Jurkat, Clone E6-1 (cell line): ENCODE measurements around the gene PAEP.

Experiments
- DNase-seq: peaks from one replicate; pipeline ENCODE4 v3.0.0-alpha.2; 2011; ENCODE audit warnings: low read depth, low spot score
- H3K4me3 ChIP-seq: 2 replicates; pipeline ENCODE4 v1.5.1; 2011; ENCODE audit warnings: mild to moderate bottlenecking, low read length, control low read depth, moderate library complexity

The PAEP gene

DNA sequence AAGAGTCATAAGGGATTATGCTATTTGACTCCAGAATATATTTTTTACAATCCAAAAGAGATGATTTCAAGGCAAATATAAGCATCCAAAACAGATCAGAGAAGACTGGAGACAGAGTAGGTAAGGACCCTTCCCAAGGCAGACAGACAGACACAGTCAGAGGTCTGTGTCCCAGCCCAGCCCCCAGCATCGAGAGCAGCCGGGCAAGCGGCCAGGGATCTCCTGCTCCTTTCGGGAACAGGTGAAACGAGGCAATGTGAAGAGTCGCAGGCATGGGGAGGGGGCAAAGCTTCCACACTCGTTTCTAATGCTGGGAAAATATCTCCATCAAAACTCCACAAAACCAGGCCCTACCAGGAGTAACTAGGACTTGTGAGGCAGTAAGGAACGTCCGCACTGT lies 5.8 kb downstream of the PAEP start:
- no peak for DNase-seq
- no peak overlapping the region for H3K4me3 ChIP-seq

GRCh38 chr9:135568026-135568425 lies 6.5 kb downstream of the PAEP start:
- no peak overlapping the region for H3K4me3 ChIP-seq
- DNase-seq, result no peak

DNA sequence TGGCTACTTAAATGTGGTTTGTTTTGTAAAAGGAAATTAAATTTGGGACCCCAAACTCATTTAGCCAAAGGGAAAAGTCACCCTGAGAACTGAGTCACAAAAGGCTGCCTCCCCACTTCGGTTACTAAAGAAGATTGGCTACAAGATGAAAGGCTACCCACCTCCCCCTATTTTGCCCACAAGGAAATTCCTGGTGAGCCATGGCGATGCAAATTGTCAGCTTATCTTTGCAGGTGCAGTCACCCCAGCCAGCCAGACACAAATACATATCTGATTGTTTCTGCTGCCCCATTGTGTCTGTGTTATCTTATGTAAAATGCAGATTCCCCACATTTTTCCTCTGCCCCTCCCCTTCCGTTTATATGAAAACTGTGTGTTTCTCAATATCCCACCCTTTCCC lies 8.9 kb downstream of the PAEP start:
- DNase-seq, result no peak

DNA sequence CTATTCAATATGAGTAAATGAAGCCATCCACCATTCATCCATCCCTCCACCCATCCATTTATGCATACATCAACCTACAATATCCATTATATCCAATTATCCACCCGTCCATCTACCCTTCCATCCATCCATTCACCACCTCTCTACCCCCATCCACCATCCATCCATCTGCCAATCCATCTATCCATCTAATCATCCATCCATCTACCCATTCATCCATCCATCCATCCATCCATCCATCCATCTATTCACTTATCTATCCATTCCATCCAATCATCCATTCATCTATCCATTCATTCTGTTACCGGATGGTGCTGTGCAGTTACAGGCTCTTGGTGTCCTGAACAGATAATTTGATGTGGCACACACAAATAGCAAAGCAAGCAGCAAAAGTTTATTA lies 10.7 kb downstream of the PAEP start:
- no peak for DNase-seq
- no peak overlapping the region for H3K4me3 ChIP-seq

More for the DNA sequence above, 8.9 kb downstream of the PAEP start:
- no peak overlapping the region for H3K4me3 ChIP-seq

DNA sequence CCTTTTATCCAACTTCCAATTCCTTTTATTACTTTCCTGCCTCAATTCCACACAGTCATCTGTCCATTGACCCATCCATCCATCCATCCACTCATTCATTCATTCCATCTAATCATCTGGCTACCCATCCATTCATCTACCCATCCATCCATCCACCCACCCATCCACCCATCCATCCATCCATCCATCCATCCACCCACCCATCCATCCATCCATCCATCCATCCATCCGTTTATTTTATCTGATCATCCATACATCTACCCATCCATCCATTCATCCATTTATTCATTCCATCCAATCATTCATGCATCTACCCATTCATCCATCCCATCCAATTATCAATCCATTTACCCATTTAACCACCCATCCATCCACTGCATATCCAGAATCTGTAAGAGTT lies 11.6 kb downstream of the PAEP start:
- DNase-seq, result no peak
- H3K4me3 ChIP-seq, result no peak overlapping the region

GRCh38 chr9:135574331-135574730 lies 12.8 kb downstream of the PAEP start:
- H3K4me3 ChIP-seq, result no peak overlapping the region
- no peak for DNase-seq

DNA sequence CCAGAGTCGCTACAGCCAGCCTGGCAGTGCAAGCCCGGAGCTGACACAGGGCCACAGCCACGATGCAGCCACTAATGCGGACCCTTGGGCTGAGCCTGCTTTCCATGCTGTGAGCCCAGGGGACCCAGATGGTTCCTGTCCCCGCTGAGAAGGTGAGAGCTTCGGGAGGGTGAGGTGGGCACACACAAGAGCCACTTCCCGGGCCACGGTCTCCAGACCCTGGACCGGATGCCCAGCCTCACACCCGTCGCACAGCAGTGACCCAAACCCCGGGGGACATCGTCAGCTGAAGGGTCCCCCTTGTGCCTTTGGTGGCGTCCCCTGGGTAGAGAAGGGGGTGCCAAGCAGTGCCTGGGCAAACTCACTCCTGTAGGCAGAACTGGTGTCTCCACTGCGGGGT lies 13.4 kb downstream of the PAEP start:
- no peak for DNase-seq
- no peak overlapping the region for H3K4me3 ChIP-seq

- H3K4me3 ChIP-seq, result no peak overlapping the region
- DNase-seq, result no peak
These were observed 14.6 kb downstream of the PAEP start for GRCh38 chr9:135575995-135576631.

GRCh38 chr9:135577256-135577655 lies 15.7 kb downstream of the PAEP start:
- DNase-seq, result no peak
- no peak overlapping the region for H3K4me3 ChIP-seq

GRCh38 chr9:135579356-135579755 lies 17.8 kb downstream of the PAEP start:
- no peak for DNase-seq
- no peak overlapping the region for H3K4me3 ChIP-seq

GRCh38 chr9:135579889-135580660 lies 18.5 kb downstream of the PAEP start:
- H3K4me3 ChIP-seq, result no peak overlapping the region
- DNase-seq, result no peak

- H3K4me3 ChIP-seq, result no peak overlapping the region
- no peak for DNase-seq
These were observed 19.3 kb downstream of the PAEP start for GRCh38 chr9:135580664-135581380.

DNA sequence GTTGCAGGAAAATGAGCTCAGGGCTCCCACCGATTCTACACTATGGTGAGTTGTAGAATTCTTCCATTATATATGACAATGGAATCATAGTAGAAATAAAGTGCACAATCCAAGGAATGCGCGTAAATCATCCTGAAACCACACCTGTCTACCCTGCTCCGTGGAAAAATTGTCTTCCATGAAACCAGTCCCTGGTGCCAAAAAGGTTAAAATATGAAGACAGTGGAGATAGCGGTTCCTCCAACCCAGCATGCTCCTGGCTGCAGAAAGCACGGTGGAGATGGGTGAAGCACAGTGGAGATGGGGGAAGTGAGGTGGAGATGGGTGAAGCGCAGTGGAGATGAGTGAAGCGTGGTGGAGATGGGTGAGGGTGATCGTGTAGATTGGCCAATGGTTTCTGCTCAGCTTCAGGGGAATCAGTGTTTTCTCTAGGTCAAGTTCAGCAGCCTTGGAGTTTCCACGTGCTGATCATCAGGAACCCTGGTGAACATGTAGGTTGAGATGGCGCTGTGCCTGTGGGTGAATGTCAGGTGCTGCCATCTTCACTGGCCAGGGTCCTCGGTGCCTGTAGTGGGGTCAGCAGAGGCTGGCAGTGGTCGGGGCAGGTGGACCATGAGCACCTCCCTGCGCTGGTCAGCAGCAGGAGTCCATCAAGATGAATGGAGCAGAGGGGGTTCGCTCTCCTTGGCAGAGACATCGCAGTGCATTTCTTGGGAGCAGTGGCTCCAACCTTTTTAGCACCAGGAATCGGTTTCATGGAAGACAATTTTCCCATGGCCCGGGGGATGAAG lies 20.3 kb downstream of the PAEP start:
- no peak for DNase-seq
- no peak overlapping the region for H3K4me3 ChIP-seq

DNA sequence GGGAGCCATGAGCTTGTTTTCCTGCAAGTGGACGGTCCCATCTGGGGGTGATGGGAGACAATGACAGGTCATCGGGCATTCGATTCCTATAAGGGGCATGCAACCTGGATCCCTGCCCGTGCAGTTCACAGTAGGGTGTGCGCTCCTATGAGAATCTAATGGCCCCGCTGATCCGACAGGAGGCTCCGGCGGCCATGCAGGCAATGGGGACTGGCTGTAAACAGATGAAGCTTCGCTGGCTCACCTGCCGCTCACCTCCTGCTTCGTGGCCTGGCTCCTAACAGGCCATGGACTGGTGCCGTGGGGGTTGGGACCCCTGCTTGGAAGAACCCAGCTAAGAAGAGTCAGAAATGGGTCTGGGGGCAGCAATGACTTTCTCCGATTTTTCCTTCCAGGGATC lies 21.0 kb downstream of the PAEP start:
- DNase-seq, result no peak
- no peak overlapping the region for H3K4me3 ChIP-seq

- DNase-seq, result no peak
- no peak overlapping the region for H3K4me3 ChIP-seq
These were observed 21.6 kb downstream of the PAEP start for GRCh38 chr9:135582966-135583687.

DNA sequence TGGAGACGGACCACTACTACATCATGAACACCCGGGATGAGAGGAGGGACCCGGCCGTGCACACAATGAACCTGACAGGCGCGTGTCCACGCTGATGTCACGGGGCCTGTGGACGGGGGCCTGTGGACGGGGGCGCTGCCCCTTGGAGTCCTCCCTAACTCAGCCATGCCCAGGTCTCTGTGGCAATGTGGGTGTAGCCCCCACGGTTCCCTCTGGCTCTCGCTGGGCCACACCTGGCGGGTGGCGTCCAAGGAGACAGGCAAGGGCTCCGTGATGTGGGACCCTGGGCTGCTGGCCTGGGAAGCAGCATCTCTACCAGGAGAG lies 22.1 kb downstream of the PAEP start:
- DNase-seq, result no peak

GRCh38 chr9:135584371-135584770 lies 22.8 kb downstream of the PAEP start:
- DNase-seq, result no peak
- H3K4me3 ChIP-seq, result no peak overlapping the region

More for the DNA sequence above, 22.1 kb downstream of the PAEP start:
- no peak overlapping the region for H3K4me3 ChIP-seq

GRCh38 chr9:135584934-135585333 lies 23.4 kb downstream of the PAEP start:
- H3K4me3 ChIP-seq, result no peak overlapping the region
- DNase-seq, result no peak

GRCh38 chr9:135586601-135587109 lies 25.1 kb downstream of the PAEP start:
- no peak overlapping the region for H3K4me3 ChIP-seq
- DNase-seq, result no peak
